IPS-15b (cell line): ENCODE measurements around the gene C16orf89.

Source experiments
- H3K27me3 ChIP-seq: one replicate; pipeline ENCODE4 v1.6.1; 2013; ENCODE audit warnings: low read length; ENCODE audit not compliant: control insufficient read depth, insufficient read depth
- H3K36me3 ChIP-seq: one replicate; pipeline ENCODE4 v1.6.1; 2013; ENCODE audit warnings: low read length; ENCODE audit not compliant: control insufficient read depth, insufficient read depth
- H3K4me1 ChIP-seq: one replicate; pipeline ENCODE4 v1.6.1; 2013; ENCODE audit warnings: mild to moderate bottlenecking, low read length; ENCODE audit not compliant: control insufficient read depth, insufficient read depth
- H3K4me3 ChIP-seq: one replicate; pipeline ENCODE4 v1.5.1; 2013; ENCODE audit warnings: low read depth, low read length
- H3K9ac ChIP-seq: one replicate; pipeline ENCODE4 v1.6.1; 2013; ENCODE audit warnings: low read depth, mild to moderate bottlenecking, low read length
- H3K9me3 ChIP-seq: one replicate; pipeline ENCODE4 v1.6.1; 2013; ENCODE audit warnings: mild to moderate bottlenecking, low read length; ENCODE audit not compliant: control insufficient read depth, insufficient read depth

C16orf89 gene

GRCh38 chr16:5005916-5006315 lies 59.8 kb downstream of the C16orf89 start:
- H3K9me3 ChIP-seq: no peaks in the 10 kb centered on the region
- H3K9ac ChIP-seq: no peak overlapping the region
- no peak overlapping the region for H3K4me3 ChIP-seq
- no peaks in the 10 kb centered on the region for H3K36me3 ChIP-seq
- no peaks in the 10 kb centered on the region for H3K27me3 ChIP-seq
- H3K4me1 ChIP-seq: no peaks in the 10 kb centered on the region

- Histone ChIP-seq H3K4me3 (no peak overlapping the region), H3K9ac (no peak overlapping the region), H3K27me3 (no peaks in the 10 kb centered on the region), H3K4me1 (no peaks in the 10 kb centered on the region), H3K36me3 (no peaks in the 10 kb centered on the region), H3K9me3 (no peaks in the 10 kb centered on the region)
Observed at GRCh38 chr16:5004311-5004710, 61.4 kb downstream of the C16orf89 start.

GRCh38 chr16:5003828-5004227 lies 61.9 kb downstream of the C16orf89 start:
- Histone ChIP-seq H3K9ac (no peak overlapping the region), H3K4me3 (no peak overlapping the region), H3K36me3 (no peaks in the 10 kb centered on the region), H3K27me3 (no peaks in the 10 kb centered on the region), H3K4me1 (no peaks in the 10 kb centered on the region), H3K9me3 (no peaks in the 10 kb centered on the region)

DNA sequence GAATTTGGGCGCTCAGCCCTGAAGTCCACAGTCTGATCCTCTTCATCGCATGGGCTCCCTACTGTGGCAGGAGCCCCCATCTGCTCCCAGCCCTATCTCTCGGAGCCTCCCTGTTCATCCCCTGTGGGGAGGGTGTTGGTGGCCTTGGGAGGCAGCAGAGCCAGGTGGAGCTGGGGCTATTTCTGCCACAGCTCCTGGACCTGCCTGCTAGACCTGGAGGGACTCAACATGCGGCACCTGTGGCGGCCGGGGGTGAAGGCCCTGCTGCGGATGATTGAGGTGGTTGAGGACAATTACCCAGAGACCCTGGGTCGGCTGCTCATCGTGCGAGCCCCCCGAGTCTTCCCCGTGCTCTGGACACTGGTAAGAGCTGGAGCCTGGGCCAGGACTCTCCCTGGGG lies 62.5 kb downstream of the C16orf89 start:
- Histone ChIP-seq H3K4me1 (no peaks in the 10 kb centered on the region), H3K36me3 (no peaks in the 10 kb centered on the region), H3K9ac (no peak overlapping the region), H3K27me3 (no peaks in the 10 kb centered on the region), H3K4me3 (no peak overlapping the region), H3K9me3 (no peaks in the 10 kb centered on the region)

DNA sequence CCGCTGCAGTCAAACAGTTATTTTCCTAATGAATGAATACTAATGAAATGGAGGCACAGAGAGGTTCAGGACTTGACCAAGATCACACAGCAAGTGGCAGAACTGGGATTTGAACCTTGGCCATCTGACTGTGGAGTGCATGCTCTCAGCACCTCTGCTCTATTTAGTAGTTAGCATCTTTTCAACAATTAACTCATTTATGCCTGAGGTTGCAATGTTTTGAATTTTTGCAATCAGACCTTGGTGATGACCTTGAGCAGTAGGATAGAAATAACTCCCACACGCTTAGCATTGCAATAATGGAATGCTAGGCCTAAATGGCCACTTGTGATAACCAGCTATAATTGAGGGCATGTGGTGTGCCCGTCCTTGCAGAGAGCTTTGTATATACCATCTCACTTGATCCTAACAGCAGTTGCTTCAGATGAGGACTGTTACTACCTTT lies 63.0 kb downstream of the C16orf89 start:
- H3K27me3 ChIP-seq: no peaks in the 10 kb centered on the region
- no peaks in the 10 kb centered on the region for H3K9me3 ChIP-seq
- H3K4me3 ChIP-seq: no peak overlapping the region
- no peaks in the 10 kb centered on the region for H3K4me1 ChIP-seq
- H3K36me3 ChIP-seq: no peaks in the 10 kb centered on the region
- no peak overlapping the region for H3K9ac ChIP-seq

- Histone ChIP-seq H3K27me3 (no peaks in the 10 kb centered on the region), H3K9ac (no peak overlapping the region), H3K4me1 (no peaks in the 10 kb centered on the region), H3K4me3 (no peak overlapping the region), H3K36me3 (no peaks in the 10 kb centered on the region), H3K9me3 (no peaks in the 10 kb centered on the region)
Observed at GRCh38 chr16:5001986-5002385, 63.8 kb downstream of the C16orf89 start.

GRCh38 chr16:5001571-5001970 lies 64.2 kb downstream of the C16orf89 start:
- H3K27me3 ChIP-seq: no peaks in the 10 kb centered on the region
- H3K9ac ChIP-seq: no peak overlapping the region
- no peaks in the 10 kb centered on the region for H3K36me3 ChIP-seq
- no peak overlapping the region for H3K4me3 ChIP-seq
- no peaks in the 10 kb centered on the region for H3K9me3 ChIP-seq
- H3K4me1 ChIP-seq: no peaks in the 10 kb centered on the region

DNA sequence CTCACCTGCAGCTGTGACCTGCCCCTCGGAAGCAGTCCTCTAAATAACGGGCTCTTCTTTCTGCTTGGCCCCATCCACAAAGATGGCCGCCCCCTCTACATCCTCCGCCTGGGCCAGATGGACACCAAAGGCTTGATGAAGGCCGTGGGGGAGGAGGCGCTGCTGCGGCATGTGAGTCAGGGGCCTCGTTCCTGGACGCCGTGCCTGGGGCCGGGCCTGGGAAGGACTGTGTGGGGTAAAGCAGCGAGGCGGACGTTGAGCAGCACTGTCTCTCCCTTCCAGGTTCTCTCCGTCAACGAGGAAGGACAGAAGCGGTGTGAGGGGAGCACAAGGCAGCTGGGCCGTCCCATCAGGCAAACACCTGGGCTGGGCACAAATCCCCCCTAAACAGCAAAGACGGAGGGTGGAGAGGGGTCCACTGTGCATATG lies 65.2 kb downstream of the C16orf89 start:
- no peaks in the 10 kb centered on the region for H3K27me3 ChIP-seq
- no peaks in the 10 kb centered on the region for H3K36me3 ChIP-seq
- H3K4me3 ChIP-seq: no peak overlapping the region
- H3K4me1 ChIP-seq: no peaks in the 10 kb centered on the region
- no peaks in the 10 kb centered on the region for H3K9me3 ChIP-seq
- H3K9ac ChIP-seq: no peak overlapping the region

GRCh38 chr16:4994719-4995434 lies 70.9 kb downstream of the C16orf89 start:
- Histone ChIP-seq H3K36me3 (no peaks in the 10 kb centered on the region), H3K9me3 (no peaks in the 10 kb centered on the region), H3K9ac (no peak overlapping the region), H3K4me1 (no peaks in the 10 kb centered on the region), H3K27me3 (no peaks in the 10 kb centered on the region), H3K4me3 (no peak overlapping the region)
